GM19467 (cell line): Measurements from ENCODE around the gene IDH2.

Experiments
- ATAC-seq: cut with Tn5 transposase; IDR thresholded peaks from one replicate; pipeline ENCODE4 v1.9.1; 2021; ENCODE audit warnings: mild to moderate bottlenecking, moderate library complexity; ENCODE audit not compliant: unreplicated experiment

IDH2 gene

DNA sequence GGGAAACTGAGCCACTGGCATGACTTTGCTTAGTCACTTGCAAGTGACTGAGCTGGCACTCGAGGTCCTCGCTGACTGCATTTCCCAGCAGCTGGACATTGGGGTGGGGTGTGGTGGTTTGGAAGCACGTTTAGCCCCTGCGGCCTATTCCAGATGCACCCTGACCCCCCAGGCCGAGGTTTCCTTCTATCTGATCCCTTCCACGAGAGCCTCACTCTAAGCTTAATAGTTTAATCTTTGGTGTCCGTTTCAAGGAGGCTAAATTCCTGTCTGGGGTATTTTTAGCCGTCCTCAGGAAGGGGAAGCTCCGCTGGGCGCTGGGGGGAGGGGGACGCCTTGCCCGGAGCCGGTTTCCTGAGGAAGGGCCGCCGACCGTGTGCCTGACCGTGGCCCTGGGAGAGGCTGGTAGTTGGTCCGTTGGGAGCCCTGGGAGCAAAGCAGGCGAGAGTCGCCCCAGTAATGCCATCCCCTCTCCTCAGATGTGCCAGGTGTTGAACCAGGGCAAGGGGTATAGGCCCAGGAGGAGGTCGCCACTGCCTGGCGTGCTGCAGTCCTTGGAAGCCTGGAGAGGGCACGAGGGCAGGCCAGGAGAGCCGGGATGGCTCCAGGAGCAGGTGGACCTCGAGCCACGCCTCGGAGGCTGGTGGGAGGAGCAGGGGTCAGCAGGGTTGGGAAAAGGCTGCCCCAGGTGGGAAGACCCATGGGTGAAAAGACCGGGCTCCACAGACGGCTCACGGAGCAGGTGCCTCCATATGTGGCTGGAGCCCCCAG, 37.2 kb downstream of the IDH2 start:
- ATAC-seq: no peak

DNA sequence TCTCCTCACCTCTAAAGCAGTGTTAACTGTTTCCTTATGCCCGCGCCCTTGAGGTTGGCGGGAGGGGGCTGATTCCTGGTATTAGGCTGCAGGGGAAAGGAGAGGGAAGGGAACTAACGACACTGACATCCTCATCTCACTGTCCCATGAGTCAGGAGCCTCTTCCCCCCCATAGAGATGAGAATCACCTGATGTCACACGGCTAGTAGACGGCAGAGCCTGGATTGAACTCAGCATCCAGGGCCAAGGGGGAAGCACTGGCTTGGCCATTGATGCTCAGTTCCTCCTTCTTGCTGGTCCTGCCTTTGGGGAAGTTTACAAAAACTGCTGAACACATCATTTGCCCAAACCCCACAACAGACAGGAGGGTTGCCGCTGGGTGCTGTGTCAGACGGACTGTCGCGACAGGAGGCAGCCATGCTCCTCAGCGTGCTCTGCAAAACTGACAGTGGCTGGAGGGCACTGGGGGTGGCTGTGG, 38.5 kb downstream of the IDH2 start:
- no peak for ATAC-seq

GRCh38 chr15:90062973-90063769, 39.1 kb downstream of the IDH2 start:
- no peak for ATAC-seq

DNA sequence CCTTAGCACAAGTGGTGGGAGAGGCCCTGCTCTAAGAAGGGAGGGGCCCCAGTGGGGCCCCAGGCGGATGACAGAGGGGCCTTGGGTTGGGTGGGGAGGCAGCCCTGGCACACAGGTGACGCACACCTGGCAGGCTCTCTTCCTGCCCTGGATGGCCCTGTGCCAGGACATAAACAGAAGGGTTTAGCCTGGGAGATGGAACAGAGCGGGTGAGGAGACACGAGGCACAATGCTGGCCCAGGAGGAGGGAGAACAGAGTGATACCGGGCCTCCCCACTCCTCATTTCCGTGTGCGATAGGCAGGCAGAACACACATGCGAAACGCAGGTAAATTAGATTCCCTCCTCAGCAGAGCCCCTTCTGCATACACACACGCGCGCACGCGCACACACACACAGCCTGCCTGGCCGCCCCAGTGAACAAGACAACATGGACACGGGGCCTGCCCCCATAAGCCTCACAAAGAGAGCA, 39.8 kb downstream of the IDH2 start:
- ATAC-seq: no peak

GRCh38 chr15:90062023-90062442, 40.2 kb downstream of the IDH2 start:
- no peak for ATAC-seq

GRCh38 chr15:90060797-90061196, 41.5 kb downstream of the IDH2 start:
- no peak for ATAC-seq

- ATAC-seq: peak; percentile 89
Observed at GRCh38 chr15:90059208-90059985, 42.9 kb downstream of the IDH2 start.

DNA sequence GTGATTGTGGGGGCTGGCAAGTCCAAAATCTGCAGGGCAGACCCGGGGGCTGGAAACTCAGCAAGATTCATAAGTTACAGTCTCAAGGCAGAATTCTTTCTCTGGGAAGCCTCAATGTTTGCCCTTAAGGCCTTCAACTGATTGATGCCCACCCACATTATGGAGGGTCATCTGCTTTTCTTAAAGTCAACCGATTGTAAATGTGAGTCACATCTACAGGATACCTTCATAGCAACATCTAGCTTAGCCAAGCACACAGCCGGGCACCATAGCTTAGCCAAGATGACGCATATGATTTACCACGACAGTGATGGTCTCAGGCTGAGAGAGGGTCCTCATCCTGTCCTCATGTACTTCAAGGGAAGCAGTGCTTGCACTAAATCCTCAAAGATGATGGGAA, 43.5 kb downstream of the IDH2 start:
- no peak for ATAC-seq

GRCh38 chr15:90058308-90058707, 44.0 kb downstream of the IDH2 start:
- ATAC-seq: no peak

DNA sequence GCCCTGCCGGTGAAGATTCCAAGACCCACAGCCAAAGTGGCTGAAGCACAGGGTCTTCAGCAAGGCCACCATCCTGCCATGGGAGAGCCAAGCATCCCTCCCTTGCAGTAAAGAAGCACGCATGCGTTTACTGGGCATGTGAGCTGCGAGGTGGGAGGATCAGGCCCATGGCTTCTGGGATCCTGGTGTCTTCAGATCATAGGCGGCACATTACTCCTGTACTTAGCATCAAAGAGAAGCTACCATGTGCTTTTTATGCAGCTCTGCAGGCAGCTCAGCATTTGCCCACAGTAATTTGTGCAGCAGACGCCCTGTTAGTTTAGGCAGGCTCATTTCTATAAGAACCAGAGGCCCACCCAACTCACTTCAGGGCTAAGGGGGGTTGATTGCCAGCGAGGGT, 45.7 kb downstream of the IDH2 start:
- ATAC-seq: no peak

GRCh38 chr15:90055182-90055581, 47.1 kb downstream of the IDH2 start:
- ATAC-seq: no peak

DNA sequence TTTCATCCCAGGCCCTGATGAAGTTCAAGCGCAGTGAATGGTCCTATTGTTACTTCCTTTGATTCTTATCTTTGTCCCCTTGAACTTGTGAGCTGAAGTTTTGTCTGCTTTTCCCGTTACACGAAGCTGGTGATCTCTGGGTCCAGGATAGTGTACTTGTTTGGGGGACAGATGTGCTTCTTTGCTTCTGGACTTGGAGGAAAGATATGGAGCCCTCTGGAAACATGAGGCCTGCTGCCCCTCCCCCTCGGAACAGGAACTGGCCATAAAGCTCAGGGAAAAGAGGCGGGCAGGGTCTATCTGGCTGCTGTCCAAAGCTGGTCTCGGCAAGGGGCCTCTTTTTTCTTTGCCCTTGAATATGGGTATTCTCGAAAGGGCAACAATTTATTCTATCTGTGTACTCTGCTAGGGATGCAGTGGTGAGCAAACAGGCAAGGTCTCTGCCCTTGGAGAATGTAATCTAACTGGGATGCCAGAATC, 47.6 kb downstream of the IDH2 start:
- ATAC-seq: no peak

GRCh38 chr15:90053685-90054466, 48.4 kb downstream of the IDH2 start:
- ATAC-seq: no peak

- no peak for ATAC-seq
Observed at GRCh38 chr15:90051874-90052273, 50.4 kb downstream of the IDH2 start.

DNA sequence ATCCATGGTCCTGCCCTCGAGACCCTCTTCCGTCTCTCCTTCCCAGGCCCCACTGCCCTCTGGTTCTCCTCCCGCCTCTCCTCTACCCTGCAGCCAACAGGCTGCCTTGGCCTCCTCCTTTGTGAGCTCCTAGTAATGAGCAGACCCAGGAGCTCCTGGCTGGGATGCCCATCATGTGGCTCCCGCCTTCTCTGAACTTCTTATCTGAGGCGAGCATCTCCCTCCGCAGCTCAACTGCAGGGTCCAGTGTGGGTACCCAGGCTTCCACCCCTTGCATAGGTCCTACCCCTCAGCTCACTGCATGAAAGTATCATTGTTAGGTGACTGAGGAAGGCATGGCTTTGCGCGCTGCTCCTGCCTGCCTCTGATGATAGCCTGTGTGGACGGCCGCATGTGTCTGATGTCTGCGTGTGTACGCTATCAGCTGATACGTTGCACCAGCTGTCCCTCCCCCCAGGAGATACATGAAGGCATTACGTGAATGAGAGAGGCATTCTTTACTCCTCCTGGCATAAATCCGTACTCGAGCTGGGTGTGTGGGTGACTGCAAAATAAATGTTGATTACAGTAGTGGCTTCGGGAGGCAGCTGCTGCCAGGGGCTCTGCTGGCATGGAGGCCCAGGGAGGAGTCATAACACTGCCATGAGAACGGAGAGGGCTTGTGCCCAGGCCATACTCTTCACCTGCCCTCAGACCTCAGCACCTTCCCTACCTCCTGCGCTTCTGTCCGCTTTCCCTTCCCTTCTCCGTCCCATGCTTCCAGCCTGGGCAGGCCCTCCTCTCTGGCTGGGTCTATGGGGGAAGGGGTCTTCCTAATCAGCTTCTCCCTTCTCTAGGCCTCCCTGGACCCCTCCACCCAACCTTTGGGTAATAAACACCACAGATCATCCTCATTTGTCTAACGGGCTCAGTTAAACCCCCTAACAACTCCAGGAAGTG, 52.3 kb downstream of the IDH2 start:
- no peak for ATAC-seq

DNA sequence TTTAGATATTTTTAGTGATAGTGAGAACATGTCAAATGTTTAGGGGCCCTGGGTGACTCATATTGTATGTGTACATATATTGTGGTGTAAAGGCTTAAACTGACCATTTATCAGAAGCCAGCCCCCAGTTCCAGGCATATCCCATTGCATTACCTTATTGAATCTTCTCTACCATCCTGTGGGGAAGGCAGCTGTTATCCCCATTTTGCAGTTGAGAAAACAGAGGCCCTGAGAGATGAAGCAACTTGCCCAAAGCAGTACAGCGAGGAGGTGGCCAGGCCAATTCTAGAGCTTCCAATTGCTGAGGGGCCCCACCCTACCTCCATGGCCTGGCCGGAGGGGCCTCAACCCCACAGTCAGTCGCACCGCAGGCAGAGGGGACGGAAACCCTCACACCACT, 53.2 kb downstream of the IDH2 start:
- ATAC-seq: no peak

DNA sequence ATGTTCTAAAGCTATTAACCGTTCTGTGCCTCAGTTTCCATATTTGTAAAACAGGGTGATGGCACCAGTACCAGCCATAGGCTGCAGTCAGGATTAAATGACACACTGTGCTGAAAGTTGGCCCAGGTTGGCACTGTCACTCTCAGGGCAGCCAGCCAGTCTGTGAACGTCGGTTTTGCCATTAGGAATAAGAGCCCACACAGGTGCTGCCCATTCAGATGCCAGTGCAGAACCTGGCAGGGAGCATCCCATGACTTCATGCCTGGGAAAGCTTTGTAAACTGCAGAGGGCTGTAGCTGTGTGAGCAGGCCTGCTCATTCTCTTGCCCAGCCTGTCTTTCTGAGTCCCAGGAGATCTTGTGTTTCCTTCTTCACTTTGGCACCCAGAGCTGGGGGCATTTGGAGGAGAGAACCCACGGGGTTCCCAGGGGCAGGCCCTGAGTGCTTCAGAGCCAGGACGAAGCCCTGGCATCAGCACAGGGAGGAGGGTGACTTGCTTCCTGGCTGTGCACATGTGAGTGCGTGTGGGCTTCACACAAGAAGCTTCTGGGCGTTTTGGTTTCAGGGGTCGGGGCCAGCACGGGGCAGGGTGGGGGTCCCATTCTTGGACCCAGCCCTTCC, 54.2 kb downstream of the IDH2 start:
- ATAC-seq: no peak

DNA sequence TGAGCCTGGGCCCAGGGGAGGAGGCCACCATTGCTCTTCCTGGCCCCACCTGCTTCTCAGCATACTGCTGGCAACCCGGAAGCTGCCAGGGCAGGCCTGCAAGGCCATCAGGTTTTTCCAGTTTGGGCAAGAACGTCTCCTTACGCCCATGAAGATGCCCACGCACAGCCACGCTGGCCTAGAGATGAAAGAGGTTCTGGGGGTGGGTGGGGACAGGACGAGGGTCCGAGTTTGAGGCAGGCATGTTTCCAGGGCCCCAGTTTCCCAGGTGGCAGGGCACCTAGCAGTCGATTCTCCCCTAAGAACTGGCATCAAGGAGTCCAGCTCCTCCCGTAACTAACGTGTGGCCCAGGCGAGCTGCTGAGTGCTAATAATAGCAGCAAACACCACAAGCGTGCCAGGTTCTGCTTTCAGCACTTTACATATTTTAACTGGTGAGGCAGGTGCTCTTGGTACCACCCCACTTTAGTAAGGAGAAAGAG, 55.3 kb downstream of the IDH2 start:
- ATAC-seq: no peak

- no peak for ATAC-seq
Observed at GRCh38 chr15:90046289-90046688, 56.0 kb downstream of the IDH2 start.
